HCT116 (cell line): Measurements from ENCODE around the gene MISP. TPM values are rescaled to one million over a fixed set of nuclear protein-coding genes. Genes with fewer than 3 reads are reported as not detected.

Experiments
- ATAC-seq: fragments of 200-7000 bp; cut with Tn5 transposase; 2 replicates; pipeline ENCODE4 v1.9.1; 2020; ENCODE audit warnings: mild to moderate bottlenecking, moderate library complexity
- BruUV-seq: library from RNA; stranded (reverse); fragments of 400-500 nt; replicated peaks from 2 replicates; lab custom pipeline; 2021; lab: Mats Ljungman, UMichigan
- CTCF ChIA-PET: fragments of 300-600 bp; sonication (Branson Sonifier 250); formaldehyde crosslinking; loops from one replicate; lab custom pipeline; 2021; ENCODE audit warnings: antibody characterized with exemption; lab: Charles Lee
- POLR2A ChIA-PET: fragments of 300-600, 350-600 bp; sonication (Branson Sonifier 250); formaldehyde crosslinking; loops from one replicate; lab custom pipeline; 2021; ENCODE audit warnings: antibody characterized with exemption; lab: Charles Lee
- RAD21 ChIA-PET, 2 experiments: fragments of 300-600 bp; sonication (Branson Sonifier 250); formaldehyde crosslinking; loops; one replicate each; lab custom pipeline; 2023; ENCODE audit warnings: low total read pairs in 2 of 2; ENCODE audit not compliant: uncharacterized antibody in 2 of 2, unreplicated experiment in 2 of 2, low non-redundant PET in 1 of 2; lab: Charles Lee
- DNase-seq: peaks from one replicate; pipeline ENCODE4 v3.0.0-alpha.2; 2010; ENCODE audit warnings: low read depth, low spot score
- H2AFZ ChIP-seq: fragments of 200-600 bp; shearing (Covaris generic), sonication (generic); 2 replicates; pipeline ENCODE4 v1.6.1; 2017; ENCODE audit warnings: low read depth, mixed run types, mixed read lengths, antibody characterized with exemption, low read length; ENCODE audit not compliant: poor library complexity, severe bottlenecking
- H3K27ac ChIP-seq: 2 replicates; pipeline ENCODE4 v1.5.1; 2012; ENCODE audit warnings: low read depth, low read length
- H3K27me3 ChIP-seq: fragments of 200-600 bp; sonication (generic); 2 replicates; pipeline ENCODE4 v1.6.1; 2016; ENCODE audit warnings: mixed run types, low read length, mixed read lengths; ENCODE audit not compliant: insufficient read depth
- H3K36me3 ChIP-seq, 2 experiments: fragments of 200-500 bp in 1 of 2; fragments of 200-600 bp in 1 of 2; sonication (Bioruptor generic) in 1 of 2; sonication (generic) in 1 of 2; 2 replicates each; pipeline versions ENCODE4 v1.5.1 to v1.6.1; 2014 to 2016; ENCODE audit warnings: low read length in 2 of 2, inconsistent platforms in 1 of 2, mixed read lengths in 1 of 2, mixed run types in 1 of 2; ENCODE audit not compliant: insufficient read depth in 2 of 2, control insufficient read depth in 1 of 2
- H3K4me1 ChIP-seq, 2 experiments: fragments of 200-600 bp in 1 of 2; sonication (generic) in 1 of 2; 2 replicates each; pipeline versions ENCODE4 v1.5.1 to v1.6.1; 2012 to 2017; ENCODE audit warnings: low read length in 2 of 2, inconsistent platforms in 1 of 2, mild to moderate bottlenecking in 1 of 2, mixed read lengths in 1 of 2, mixed run types in 1 of 2, moderate library complexity in 1 of 2; ENCODE audit not compliant: insufficient read depth in 2 of 2, control insufficient read depth in 1 of 2
- H3K4me2 ChIP-seq: fragments of 200-600 bp; sonication (generic); 2 replicates; pipeline ENCODE4 v1.6.1; 2017; ENCODE audit warnings: mixed run types, low read length, mixed read lengths
- H3K4me3 ChIP-seq, 2 experiments: fragments of 200-600 bp in 1 of 2; sonication (generic) in 1 of 2; replicated peaks in 1 of 2; 2 replicates each; pipeline ENCODE4 v1.5.1; 2011 to 2016; ENCODE audit warnings: low read length in 2 of 2, control low read depth in 1 of 2, low read depth in 1 of 2, mild to moderate bottlenecking in 1 of 2, mixed read lengths in 1 of 2, mixed run types in 1 of 2
- H3K79me2 ChIP-seq: fragments of 200-600 bp; sonication (generic); 2 replicates; pipeline ENCODE4 v1.6.1; 2017; ENCODE audit warnings: mild to moderate bottlenecking, mixed run types, low read length, moderate library complexity, mixed read lengths; ENCODE audit not compliant: insufficient read depth
- H3K9ac ChIP-seq: fragments of 200-600 bp; sonication (generic); 2 replicates; pipeline ENCODE4 v1.6.1; 2016; ENCODE audit warnings: low read length, mixed read lengths
- H3K9me2 ChIP-seq: fragments of 200-600 bp; sonication (generic), shearing (Covaris generic); 2 replicates; pipeline ENCODE4 v1.6.1; 2017; ENCODE audit warnings: mixed run types, mild to moderate bottlenecking, moderate library complexity; ENCODE audit not compliant: insufficient read depth
- H3K9me3 ChIP-seq, 2 experiments: fragments of 200-500 bp in 1 of 2; fragments of 200-600 bp in 1 of 2; sonication (Bioruptor generic) in 1 of 2; sonication (generic) in 1 of 2; 2 replicates each; pipeline ENCODE4 v1.6.1; 2014 to 2017; ENCODE audit warnings: low read length in 2 of 2, mixed read lengths in 2 of 2, inconsistent platforms in 1 of 2, low read depth in 1 of 2, mild to moderate bottlenecking in 1 of 2, mixed run types in 1 of 2, moderate library complexity in 1 of 2; ENCODE audit not compliant: control insufficient read depth in 1 of 2, insufficient read depth in 1 of 2
- H4K20me1 ChIP-seq: fragments of 200-600 bp; sonication (generic), shearing (Covaris generic); 2 replicates; pipeline ENCODE4 v1.6.1; 2017; ENCODE audit warnings: mixed run types, mild to moderate bottlenecking, moderate library complexity; ENCODE audit not compliant: insufficient read depth
- CBX3 ChIP-seq: IDR thresholded peaks from 2 replicates; pipeline ENCODE4 v1.6.1; 2012; ENCODE audit warnings: low read depth
- EZH2phosphoT487 ChIP-seq: fragments of 200-600 bp; IDR thresholded peaks from 2 replicates; pipeline ENCODE4 v1.6.1; 2018; ENCODE audit warnings: antibody characterized with exemption, borderline replicate concordance
- JUND ChIP-seq: IDR thresholded peaks from 2 replicates; pipeline ENCODE4 v1.6.1; 2012
- POLR2A ChIP-seq: IDR thresholded peaks from 2 replicates; pipeline ENCODE4 v1.7.0; 2011; ENCODE audit warnings: borderline replicate concordance; ENCODE audit not compliant: insufficient read depth, insufficient read length; ENCODE audit errors: extremely low read depth
- POLR2AphosphoS5 ChIP-seq: IDR thresholded peaks from 2 replicates; pipeline ENCODE4 v1.6.1; 2011; ENCODE audit warnings: mild to moderate bottlenecking, low read depth, low read length, moderate library complexity
- RAD21 ChIP-seq: IDR thresholded peaks from 2 replicates; pipeline ENCODE4 v1.6.1; 2012; ENCODE audit warnings: low read depth, mild to moderate bottlenecking
- SIN3A ChIP-seq: IDR thresholded peaks from 2 replicates; pipeline ENCODE4 v1.6.1; 2012; ENCODE audit warnings: low read depth
- SP1 ChIP-seq: IDR thresholded peaks from 2 replicates; pipeline ENCODE4 v1.6.1; 2012; ENCODE audit warnings: low read depth
- SRF ChIP-seq: IDR thresholded peaks from 2 replicates; pipeline ENCODE4 v1.6.1; 2012; ENCODE audit warnings: low read depth
- TCF7L2 ChIP-seq: IDR thresholded peaks from 2 replicates; pipeline ENCODE4 v1.7.0; 2011; ENCODE audit warnings: borderline replicate concordance, inconsistent platforms; ENCODE audit not compliant: insufficient read depth, insufficient read length; ENCODE audit errors: extremely low read depth
- ZNF274 ChIP-seq: fragments of 200-500 bp; sonication (Bioruptor generic); IDR thresholded peaks from 2 replicates; pipeline ENCODE4 v1.6.1; 2014; ENCODE audit warnings: mild to moderate bottlenecking, low read depth, low read length, inconsistent platforms
- intact Hi-C: fragments of 100-400 bp; cut with micrococcal nuclease; formaldehyde crosslinking; loops from 2 replicates; pipeline ENCODE4 v1.10.0; 2022
- total RNA-seq: library from RNA; stranded (reverse); gene quantifications from one replicate; pipeline ENCODE4 v1.2.1, GENCODE V29; 2021; ENCODE audit not compliant: unreplicated experiment
- TF ChIP-seq, protein P1 (sequence below), 3 experiments: fragments of 200-600 bp in 1 of 3; sonication (generic) in 1 of 3; IDR thresholded peaks in 2 of 3; conservative IDR thresholded peaks in 1 of 3; 2 replicates each; pipeline ENCODE4 v1.5.1; 2012 to 2017; ENCODE audit warnings: low read depth in 2 of 3, low read length in 2 of 3, antibody characterized with exemption in 1 of 3, borderline replicate concordance in 1 of 3, control low read depth in 1 of 3, mild to moderate bottlenecking in 1 of 3, mixed read lengths in 1 of 3, mixed run types in 1 of 3, moderate library complexity in 1 of 3; ENCODE audit not compliant: insufficient read depth in 1 of 3
- TF ChIP-seq, protein P2 (sequence below): IDR thresholded peaks from 2 replicates; pipeline ENCODE4 v1.6.1; 2012

Gene MISP
- total RNA-seq, 1 experiment from 2014 or later: 38.2 TPM

DNA sequence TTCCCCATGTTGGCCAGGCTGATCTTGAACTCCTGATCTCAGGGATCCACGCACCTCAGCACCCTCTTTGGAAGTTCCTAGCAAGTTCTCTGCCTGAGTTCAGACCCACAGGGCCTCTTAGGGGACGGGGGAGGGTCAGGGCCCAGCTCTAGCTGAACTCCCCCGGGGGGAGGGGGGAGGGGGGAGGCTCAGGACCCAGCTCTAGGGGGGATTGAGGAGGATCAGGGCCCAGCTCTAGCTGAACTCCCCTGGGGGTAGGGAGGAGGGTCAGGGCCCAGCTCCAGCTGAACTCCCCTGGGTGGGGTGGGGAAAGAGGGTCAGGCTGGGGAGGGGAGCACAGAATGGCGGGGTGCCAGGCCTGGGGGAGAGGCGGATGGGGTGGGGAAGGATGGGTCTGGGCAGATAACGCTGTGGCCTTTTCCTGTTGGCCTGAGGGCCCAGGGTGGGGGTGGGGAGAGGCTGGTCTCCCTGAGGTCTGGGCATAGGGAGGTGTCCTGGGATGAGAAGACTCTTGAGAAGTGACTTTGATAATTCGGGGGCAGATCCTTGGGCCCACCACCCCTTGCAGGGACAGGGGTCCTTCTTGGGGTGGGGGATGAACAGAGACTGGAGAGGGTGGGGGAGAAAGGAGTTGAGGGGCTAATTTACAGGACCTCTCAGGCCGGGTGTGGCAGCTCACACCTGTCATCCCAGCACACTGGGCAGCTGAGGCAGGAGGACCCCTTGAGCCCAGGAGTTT, 40.8 kb downstream of the MISP start:
- Histone ChIP-seq H3K36me3 (no peaks in the 10 kb centered on the region), H3K9ac (no peak overlapping the region), H3K27ac (no peak overlapping the region), H3K9me2 (no peaks in the 10 kb centered on the region)
- ATAC-seq: no peak
- POLR2A ChIA-PET: no interaction called here
- RAD21 ChIA-PET: interaction anchor here in 1 of 2 experiments (0.6 kb wide), 1 partner anchor 38 kb away, joined by 3 read pairs; no protein-coding TSS in a partner anchor
- TF ChIP-seq, protein P1, sequence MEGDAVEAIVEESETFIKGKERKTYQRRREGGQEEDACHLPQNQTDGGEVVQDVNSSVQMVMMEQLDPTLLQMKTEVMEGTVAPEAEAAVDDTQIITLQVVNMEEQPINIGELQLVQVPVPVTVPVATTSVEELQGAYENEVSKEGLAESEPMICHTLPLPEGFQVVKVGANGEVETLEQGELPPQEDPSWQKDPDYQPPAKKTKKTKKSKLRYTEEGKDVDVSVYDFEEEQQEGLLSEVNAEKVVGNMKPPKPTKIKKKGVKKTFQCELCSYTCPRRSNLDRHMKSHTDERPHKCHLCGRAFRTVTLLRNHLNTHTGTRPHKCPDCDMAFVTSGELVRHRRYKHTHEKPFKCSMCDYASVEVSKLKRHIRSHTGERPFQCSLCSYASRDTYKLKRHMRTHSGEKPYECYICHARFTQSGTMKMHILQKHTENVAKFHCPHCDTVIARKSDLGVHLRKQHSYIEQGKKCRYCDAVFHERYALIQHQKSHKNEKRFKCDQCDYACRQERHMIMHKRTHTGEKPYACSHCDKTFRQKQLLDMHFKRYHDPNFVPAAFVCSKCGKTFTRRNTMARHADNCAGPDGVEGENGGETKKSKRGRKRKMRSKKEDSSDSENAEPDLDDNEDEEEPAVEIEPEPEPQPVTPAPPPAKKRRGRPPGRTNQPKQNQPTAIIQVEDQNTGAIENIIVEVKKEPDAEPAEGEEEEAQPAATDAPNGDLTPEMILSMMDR (IDR thresholded peaks at IDR 0.05 in 2 of 3, conservative IDR thresholded peaks at IDR 0.05 in 1 of 3; ENCODE audit: borderline replicate concordance in 1 of 3, insufficient read depth in 1 of 3, low read depth in 2 of 3, low read length in 2 of 3): no peak
- TF ChIP-seq SRF (no peak), ZNF274 (no peak), JUND (no peak), POLR2AphosphoS5 (no peak), SP1 (no peak), RAD21 (no peak), TCF7L2 (no peak), EZH2phosphoT487 (no peak), POLR2A (no peak), CBX3 (no peak), SIN3A (no peak)
- TF ChIP-seq, protein P2, sequence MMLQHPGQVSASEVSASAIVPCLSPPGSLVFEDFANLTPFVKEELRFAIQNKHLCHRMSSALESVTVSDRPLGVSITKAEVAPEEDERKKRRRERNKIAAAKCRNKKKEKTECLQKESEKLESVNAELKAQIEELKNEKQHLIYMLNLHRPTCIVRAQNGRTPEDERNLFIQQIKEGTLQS: no peak
- TF ChIP-seq, all 23 proteins: peak for 0
- Histone ChIP-seq H3K4me3 (no peak overlapping the region), H3K79me2 (no peaks in the 10 kb centered on the region), H3K4me2 (no peak overlapping the region), H3K27me3 (no peaks in the 10 kb centered on the region), H3K4me1 (peaks cover 0 to 7% of the 10 kb centered on the region in 2 experiments; a peak in 1 of 4 replicates), H2AFZ (no peak overlapping the region), H3K9me3 (no peaks in the 10 kb centered on the region), H4K20me1 (no peaks in the 10 kb centered on the region)
- intact Hi-C loops: loop anchor here (10.0 kb wide), 1 partner anchor 453 kb away; the partner anchor contains the start of genes ATP5F1D and MIDN
- DNase-seq: no peak
- CTCF ChIA-PET: no interaction called here
- BruUV-seq: no TSS peak
